OCI-LY3 (cell line): Measurements from ENCODE around the gene CABLES1.

Experiments used
- H2AFZ ChIP-seq: fragments of 200-600, 300-600 bp; shearing (Covaris generic); 2 replicates; pipeline ENCODE4 v1.6.0; 2014; ENCODE audit warnings: antibody characterized with exemption, low read depth, low read length
- H3K27ac ChIP-seq: fragments of 200-600, 300-600 bp; sonication (generic); 2 replicates; pipeline ENCODE4 v1.5.1; 2014; ENCODE audit warnings: mild to moderate bottlenecking, low read length, moderate library complexity, mixed read lengths
- H3K27me3 ChIP-seq: fragments of 200-600, 300-600 bp; sonication (generic); 2 replicates; pipeline ENCODE4 v1.6.1; 2014; ENCODE audit warnings: low read depth, low read length, mixed read lengths
- H3K36me3 ChIP-seq: fragments of 200-600, 300-600 bp; sonication (generic); replicated peaks from 2 replicates; pipeline ENCODE3; 2014; ENCODE audit warnings: low read depth, low read length, mixed read lengths
- H3K4me1 ChIP-seq: fragments of 300-600, 200-600 bp; sonication (generic); 2 replicates; pipeline ENCODE4 v1.6.1; 2014; ENCODE audit warnings: low read length, mixed read lengths
- H3K4me2 ChIP-seq: fragments of 200-600, 300-600 bp; sonication (generic); 2 replicates; pipeline ENCODE4 v1.6.1; 2014; ENCODE audit warnings: low read length, mixed read lengths
- H3K4me3 ChIP-seq: fragments of 300-600, 200-600 bp; sonication (generic); 2 replicates; pipeline ENCODE4 v1.5.1; 2014; ENCODE audit warnings: antibody characterized with exemption, mild to moderate bottlenecking, low read length, moderate library complexity
- H3K79me2 ChIP-seq: fragments of 300-600, 200-600 bp; shearing (Covaris generic); 2 replicates; pipeline ENCODE4 v1.6.1; 2014; ENCODE audit warnings: mild to moderate bottlenecking, low read length, mixed read lengths
- H3K9ac ChIP-seq: fragments of 300-600, 200-600 bp; shearing (Covaris generic); 2 replicates; pipeline ENCODE4 v1.6.0; 2014; ENCODE audit warnings: mild to moderate bottlenecking, low read length, moderate library complexity
- H3K9me3 ChIP-seq: fragments of 200-600, 300-600 bp; shearing (Covaris generic); 2 replicates; pipeline ENCODE4 v1.6.1; 2014; ENCODE audit warnings: low read length, mixed read lengths; ENCODE audit not compliant: insufficient read depth
- H4K20me1 ChIP-seq: fragments of 200-600, 300-600 bp; sonication (generic); 2 replicates; pipeline ENCODE4 v1.6.1; 2016; ENCODE audit warnings: low read length, mixed read lengths; ENCODE audit not compliant: insufficient read depth
- CTCF ChIP-seq: fragments of 200-600, 300-600 bp; sonication (generic); IDR thresholded peaks from 2 replicates; pipeline ENCODE4 v1.5.1; 2014; ENCODE audit warnings: antibody characterized with exemption, low read length, low read depth
- EZH2phosphoT487 ChIP-seq: fragments of 200-600 bp; shearing (Covaris generic); IDR thresholded peaks from 2 replicates; pipeline ENCODE4 v1.6.1; 2018; ENCODE audit warnings: antibody characterized with exemption, mixed run types, low read depth

CABLES1 gene

GRCh38 chr18:23169673-23170044, 34.4 kb downstream of the CABLES1 start:
- TF ChIP-seq EZH2phosphoT487, result no peak
- H2AFZ ChIP-seq, result no peak overlapping the region
- H4K20me1 ChIP-seq, result peaks cover 62% of the 10 kb centered on the region
- no peak overlapping the region for H3K4me2 ChIP-seq
- no peaks in the 10 kb centered on the region for H3K9me3 ChIP-seq
- no peak overlapping the region for H3K9ac ChIP-seq
- no peak overlapping the region for H3K27ac ChIP-seq
- peaks cover 4% of the 10 kb centered on the region for H3K36me3 ChIP-seq
- no peaks in the 10 kb centered on the region for H3K27me3 ChIP-seq
- no peak overlapping the region for H3K4me3 ChIP-seq
- H3K79me2 ChIP-seq, result peaks cover 14% of the 10 kb centered on the region; the same call in 1 of the 2 replicates
- no peaks in the 10 kb centered on the region for H3K4me1 ChIP-seq

- no peak overlapping the region for H3K27ac ChIP-seq
- H4K20me1 ChIP-seq, result peaks cover 65% of the 10 kb centered on the region
- no peak overlapping the region for H2AFZ ChIP-seq
- no peaks in the 10 kb centered on the region for H3K9me3 ChIP-seq
- H3K79me2 ChIP-seq, result peaks cover 14% of the 10 kb centered on the region; the same call in 1 of the 2 replicates
- H3K4me1 ChIP-seq, result no peaks in the 10 kb centered on the region
- H3K9ac ChIP-seq, result no peak overlapping the region
- no peaks in the 10 kb centered on the region for H3K27me3 ChIP-seq
- no peak overlapping the region for H3K4me2 ChIP-seq
- H3K36me3 ChIP-seq, result peaks cover 4% of the 10 kb centered on the region
- no peak for TF ChIP-seq CTCF
- no peak for TF ChIP-seq EZH2phosphoT487
- H3K4me3 ChIP-seq, result no peak overlapping the region
Measured at GRCh38 chr18:23170137-23170536, 34.9 kb downstream of the CABLES1 start.

DNA sequence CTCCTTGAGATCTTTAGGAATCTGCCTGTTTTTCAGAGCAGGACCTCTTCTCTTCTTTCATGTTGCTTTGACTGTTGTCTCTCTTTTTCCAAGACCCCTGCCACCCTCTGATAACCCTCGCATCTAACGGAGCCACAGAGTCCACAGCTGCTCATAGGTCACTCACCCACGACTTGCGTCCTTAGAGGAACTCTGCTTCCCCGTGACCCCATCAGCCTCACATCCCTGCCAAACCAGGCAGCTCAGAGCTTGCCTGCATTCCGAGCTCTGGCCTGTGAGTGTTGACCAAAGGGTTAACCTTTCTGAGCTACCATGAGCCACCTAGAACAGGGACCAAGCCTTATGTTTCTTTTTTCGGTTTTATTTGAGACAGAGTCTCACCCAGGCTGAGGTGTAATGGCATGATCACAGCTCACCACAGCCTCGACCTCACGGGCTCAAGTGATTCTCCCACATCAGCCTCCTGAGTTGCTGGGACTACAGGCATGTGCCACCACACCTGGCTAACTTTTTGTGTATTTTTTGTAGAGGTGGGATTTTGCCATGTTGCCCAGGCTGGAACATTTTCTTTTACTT, 36.4 kb downstream of the CABLES1 start:
- H3K4me1 ChIP-seq, result no peaks in the 10 kb centered on the region
- no peak overlapping the region for H2AFZ ChIP-seq
- H4K20me1 ChIP-seq, result peaks cover 75% of the 10 kb centered on the region
- H3K79me2 ChIP-seq, result peaks cover 15% of the 10 kb centered on the region; the same call in 1 of the 2 replicates
- TF ChIP-seq CTCF (no peak), EZH2phosphoT487 (no peak)
- H3K4me2 ChIP-seq, result no peak overlapping the region
- H3K27me3 ChIP-seq, result no peaks in the 10 kb centered on the region
- H3K27ac ChIP-seq, result no peak overlapping the region
- no peak overlapping the region for H3K4me3 ChIP-seq
- peaks cover 4% of the 10 kb centered on the region for H3K36me3 ChIP-seq
- no peaks in the 10 kb centered on the region for H3K9me3 ChIP-seq
- no peak overlapping the region for H3K9ac ChIP-seq

- Histone ChIP-seq H3K36me3 (peaks cover 4% of the 10 kb centered on the region), H2AFZ (no peak overlapping the region), H3K4me1 (no peaks in the 10 kb centered on the region), H3K9me3 (no peaks in the 10 kb centered on the region), H3K4me2 (no peak overlapping the region), H3K4me3 (no peak overlapping the region), H3K79me2 (peaks cover 13% of the 10 kb centered on the region; the same call in 1 of the 2 replicates), H3K9ac (no peak overlapping the region), H3K27me3 (no peaks in the 10 kb centered on the region), H3K27ac (no peak overlapping the region), H4K20me1 (peaks cover 77% of the 10 kb centered on the region)
- TF ChIP-seq CTCF (no peak), EZH2phosphoT487 (no peak)
Measured at GRCh38 chr18:23172591-23173380, 37.5 kb downstream of the CABLES1 start.
